Endothelial cell of umbilical vein (primary cell): ENCODE data around the gene UBE2H. TPM values are rescaled to one million over a fixed set of nuclear protein-coding genes. Genes with fewer than 3 reads are reported as not detected.

Experiments used
- BruUV-seq: library from RNA; stranded (reverse); fragments of 400-500 nt; replicated peaks from 2 replicates; lab custom pipeline; 2021; lab: Mats Ljungman, UMichigan
- CTCF ChIA-PET: fragments of 300-600, 350-600 bp; sonication (Branson Sonifier 250); formaldehyde crosslinking; loops from one replicate; lab custom pipeline; 2021; ENCODE audit warnings: antibody characterized with exemption, inconsistent platforms; lab: Charles Lee
- POLR2A ChIA-PET: fragments of 300-600, 350-600 bp; sonication (Branson Sonifier 250); formaldehyde crosslinking; loops from one replicate; lab custom pipeline; 2021; ENCODE audit warnings: antibody characterized with exemption, inconsistent platforms; lab: Charles Lee
- DNase-seq: peaks from one replicate; pipeline ENCODE4 v3.0.0-alpha.2; 2011; ENCODE audit warnings: low read depth, low spot score
- FAIRE-seq: peaks from 2 replicates; lab custom pipeline; 2011; peaks lifted over from hg19 to GRCh38; lab: Jason Lieb, UNC
- H2AFZ ChIP-seq: 2 replicates; pipeline ENCODE4 v1.6.0; 2012; ENCODE audit warnings: low read depth, low read length, control low read depth, inconsistent platforms
- H3K27ac ChIP-seq: 2 replicates; pipeline ENCODE4 v1.5.1; 2011; ENCODE audit warnings: low read depth, mild to moderate bottlenecking, control low read depth, low read length, moderate library complexity; ENCODE audit not compliant: insufficient read depth
- H3K27me3 ChIP-seq, 2 experiments: 2 replicates each; pipeline versions ENCODE4 v1.6.0 to v1.6.1; 2011; ENCODE audit warnings: low read length in 2 of 2, mixed read lengths in 1 of 2; ENCODE audit not compliant: control insufficient read depth in 2 of 2, insufficient read depth in 2 of 2
- H3K36me3 ChIP-seq, 2 experiments: 2 replicates in 1 of 2; 3 replicates in 1 of 2; pipeline ENCODE4 v1.5.1; 2011; ENCODE audit warnings: low read length in 2 of 2, mild to moderate bottlenecking in 1 of 2, moderate library complexity in 1 of 2; ENCODE audit not compliant: control insufficient read depth in 2 of 2, insufficient read depth in 2 of 2; ENCODE audit errors: extremely low read depth in 1 of 2
- H3K4me1 ChIP-seq: 3 replicates; pipeline ENCODE4 v1.5.1; 2011; ENCODE audit warnings: mild to moderate bottlenecking, low read length; ENCODE audit not compliant: control insufficient read depth, insufficient read depth; ENCODE audit errors: extremely low read depth
- H3K4me2 ChIP-seq: 2 replicates; pipeline ENCODE4 v1.6.1; 2011; ENCODE audit warnings: low read length, control low read depth, mixed read lengths; ENCODE audit not compliant: insufficient read depth
- H3K4me3 ChIP-seq, 3 experiments: fragments of 200-600 bp in 1 of 3; sonication (generic), shearing (Covaris generic) in 1 of 3; replicated peaks in 1 of 3; 2 replicates each; pipeline ENCODE4 v1.5.1; 2011 to 2016; ENCODE audit warnings: control low read depth in 3 of 3, low read length in 3 of 3, mild to moderate bottlenecking in 2 of 3, inconsistent platforms in 1 of 3, low read depth in 1 of 3, moderate library complexity in 1 of 3; ENCODE audit not compliant: insufficient read depth in 1 of 3
- H3K79me2 ChIP-seq: 2 replicates; pipeline ENCODE4 v1.6.0; 2012; ENCODE audit warnings: low read length, inconsistent platforms; ENCODE audit not compliant: control insufficient read depth, insufficient read depth
- H3K9ac ChIP-seq: replicated peaks from 2 replicates; pipeline ENCODE3; 2011; ENCODE audit warnings: low read length, control low read depth; ENCODE audit not compliant: insufficient read depth; ENCODE audit errors: extremely low read depth
- H3K9me1 ChIP-seq: replicated peaks from 3 replicates; pipeline ENCODE4 v1.6.0; 2011; ENCODE audit warnings: mild to moderate bottlenecking, low read length; ENCODE audit not compliant: control insufficient read depth, insufficient read depth; ENCODE audit errors: extremely low read depth
- H3K9me3 ChIP-seq: replicated peaks from 2 replicates; pipeline ENCODE4 v1.5.1; 2012; ENCODE audit warnings: low read length, inconsistent platforms; ENCODE audit not compliant: control insufficient read depth, insufficient read depth
- H4K20me1 ChIP-seq: replicated peaks from 2 replicates; pipeline ENCODE3; 2011; ENCODE audit warnings: mild to moderate bottlenecking, low read length; ENCODE audit not compliant: control insufficient read depth, insufficient read depth; ENCODE audit errors: extremely low read depth
- EZH2 ChIP-seq: IDR thresholded peaks from 2 replicates; pipeline ENCODE4 v1.6.1; 2012; ENCODE audit warnings: borderline replicate concordance, low read depth, mild to moderate bottlenecking, moderate library complexity, low read length, inconsistent platforms; ENCODE audit not compliant: severe bottlenecking
- FOS ChIP-seq: IDR thresholded peaks from 2 replicates; pipeline ENCODE4 v1.6.1; 2011; ENCODE audit warnings: mild to moderate bottlenecking, low read length, moderate library complexity, borderline replicate concordance; ENCODE audit not compliant: insufficient read depth
- GATA2 ChIP-seq: IDR thresholded peaks from 2 replicates; pipeline ENCODE4 v1.7.0; 2011; ENCODE audit warnings: low read depth, mild to moderate bottlenecking, moderate library complexity, mixed read lengths, low read length; ENCODE audit not compliant: insufficient read length, insufficient read depth
- JUN ChIP-seq: IDR thresholded peaks from 2 replicates; pipeline ENCODE4 v1.6.1; 2011; ENCODE audit warnings: borderline replicate concordance, low read depth; ENCODE audit not compliant: insufficient read length, insufficient read depth
- MYC ChIP-seq: IDR thresholded peaks from one replicate; pipeline ENCODE4 v1.6.1; 2011; ENCODE audit warnings: mild to moderate bottlenecking, low read depth, low read length
- POLR2A ChIP-seq: IDR thresholded peaks from 2 replicates; pipeline ENCODE4 v1.6.1; 2012; ENCODE audit warnings: low read depth, mild to moderate bottlenecking, control low read depth, low read length
- POLR2AphosphoS5 ChIP-seq: IDR thresholded peaks from 2 replicates; pipeline ENCODE4 v1.6.1; 2012; ENCODE audit warnings: low read depth, mild to moderate bottlenecking, control low read depth, low read length, moderate library complexity; ENCODE audit not compliant: insufficient read depth
- dilution Hi-C: fragments of 300-500 bp; cut with MboI; formaldehyde crosslinking; loops from one replicate; pipeline ENCODE4 v1.15.0; 2019; ENCODE audit warnings: low sequenced_read_pairs; ENCODE audit not compliant: extremely low pct_ligation_motif_present
- intact Hi-C: fragments of 100-400 bp; cut with micrococcal nuclease; formaldehyde crosslinking; loops from one replicate; pipeline ENCODE4 v1.10.0; 2022
- polyA plus RNA-seq, 4 experiments: library from polyadenylated mRNA; depleted of rRNA in 3 of 4; stranded (reverse) in 3 of 4; unstranded in 1 of 4; fragments of >200 nt; gene quantifications; 2 replicates each; pipeline versions ENCODE4 v1.2.1 to v1.2.3, GENCODE V29; 2011 to 2012; ENCODE audit warnings: missing spikeins in 1 of 4
- total RNA-seq: library from RNA; stranded (reverse); gene quantifications from 2 replicates; pipeline ENCODE4 v1.2.3, GENCODE V29; 2021
- TF ChIP-seq, protein P1 (sequence below), 2 donors: IDR thresholded peaks; 1 replicate in 1 of 2; 2 replicates in 1 of 2; pipeline ENCODE4 v1.5.1; 2011; ENCODE audit warnings: low read length in 2 of 2, mild to moderate bottlenecking in 2 of 2, moderate library complexity in 2 of 2, control low read depth in 1 of 2, inconsistent platforms in 1 of 2, low read depth in 1 of 2; ENCODE audit not compliant: insufficient read depth in 1 of 2; ENCODE audit errors: extremely low read depth in 1 of 2
- TF ChIP-seq, protein P2 (sequence below): IDR thresholded peaks from 2 replicates; pipeline ENCODE4 v1.6.1; 2011; ENCODE audit not compliant: insufficient read depth, insufficient read length

The UBE2H gene
- total and polyA plus RNA-seq, 2 donors (not counting 3 experiments of a cell fraction or from before 2014, with no cell fraction given), result 51.7 to 90.1 TPM

DNA sequence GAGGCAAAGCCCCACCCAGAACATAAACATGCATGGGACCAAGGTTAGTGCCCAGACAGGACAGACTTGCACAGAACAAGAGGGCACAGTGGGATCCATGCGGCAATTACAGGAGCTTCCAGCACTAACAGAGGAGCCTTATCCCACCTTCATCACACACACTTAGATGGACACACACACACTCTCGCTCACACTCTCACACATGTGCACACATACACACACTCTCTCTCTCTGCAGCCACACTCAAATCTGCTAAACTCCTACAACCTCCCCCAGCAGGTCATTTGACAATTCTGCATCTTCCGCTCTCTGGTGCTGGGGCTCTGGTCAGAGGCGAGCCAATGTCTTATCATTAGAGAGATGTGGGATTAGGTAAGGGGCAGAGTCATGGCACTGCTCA, 120.5 kb downstream of the UBE2H start:
- ChIA-PET POLR2A (no interaction called here), CTCF (interaction anchor here (0.5 to 8.9 kb wide), 3 partner anchors 12 to 180 kb away, joined by 3 to 130 read pairs (median 4); no protein-coding TSS in a partner anchor)
- Histone ChIP-seq H3K4me1 (peaks cover 2% of the 10 kb centered on the region), H3K9me1 (no peaks in the 10 kb centered on the region), H2AFZ (no peak overlapping the region), H3K4me3 (no peak overlapping the region), H3K79me2 (no peaks in the 10 kb centered on the region), H4K20me1 (no peaks in the 10 kb centered on the region), H3K27me3 (no peaks in the 10 kb centered on the region), H3K9me3 (no peaks in the 10 kb centered on the region), H3K27ac (no peak overlapping the region), H3K36me3 (peaks cover 3 to 29% of the 10 kb centered on the region in 2 experiments), H3K9ac (no peak overlapping the region), H3K4me2 (no peak overlapping the region)
- TF ChIP-seq POLR2A (no peak), POLR2AphosphoS5 (no peak), GATA2 (no peak), FOS (no peak), EZH2 (no peak), JUN (no peak), MYC (no peak)
- TF ChIP-seq, protein P1, sequence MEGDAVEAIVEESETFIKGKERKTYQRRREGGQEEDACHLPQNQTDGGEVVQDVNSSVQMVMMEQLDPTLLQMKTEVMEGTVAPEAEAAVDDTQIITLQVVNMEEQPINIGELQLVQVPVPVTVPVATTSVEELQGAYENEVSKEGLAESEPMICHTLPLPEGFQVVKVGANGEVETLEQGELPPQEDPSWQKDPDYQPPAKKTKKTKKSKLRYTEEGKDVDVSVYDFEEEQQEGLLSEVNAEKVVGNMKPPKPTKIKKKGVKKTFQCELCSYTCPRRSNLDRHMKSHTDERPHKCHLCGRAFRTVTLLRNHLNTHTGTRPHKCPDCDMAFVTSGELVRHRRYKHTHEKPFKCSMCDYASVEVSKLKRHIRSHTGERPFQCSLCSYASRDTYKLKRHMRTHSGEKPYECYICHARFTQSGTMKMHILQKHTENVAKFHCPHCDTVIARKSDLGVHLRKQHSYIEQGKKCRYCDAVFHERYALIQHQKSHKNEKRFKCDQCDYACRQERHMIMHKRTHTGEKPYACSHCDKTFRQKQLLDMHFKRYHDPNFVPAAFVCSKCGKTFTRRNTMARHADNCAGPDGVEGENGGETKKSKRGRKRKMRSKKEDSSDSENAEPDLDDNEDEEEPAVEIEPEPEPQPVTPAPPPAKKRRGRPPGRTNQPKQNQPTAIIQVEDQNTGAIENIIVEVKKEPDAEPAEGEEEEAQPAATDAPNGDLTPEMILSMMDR (IDR thresholded peaks at IDR 0.05; ENCODE audit: extremely low read depth in 1 of 2, insufficient read depth in 1 of 2, low read depth in 1 of 2, low read length in 2 of 2), result no peak
- TF ChIP-seq, protein P2, sequence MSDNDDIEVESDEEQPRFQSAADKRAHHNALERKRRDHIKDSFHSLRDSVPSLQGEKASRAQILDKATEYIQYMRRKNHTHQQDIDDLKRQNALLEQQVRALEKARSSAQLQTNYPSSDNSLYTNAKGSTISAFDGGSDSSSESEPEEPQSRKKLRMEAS, result no peak
- no peak for FAIRE-seq
- dilution Hi-C loops (no loop called here), intact Hi-C loops (no loop called here)
- no TSS peak for BruUV-seq
- no peak for DNase-seq
